H54 (cell line): ENCODE results near the gene DPF3.

Experiments used
- DNase-seq: peaks from one replicate; pipeline ENCODE4 v3.0.0; 2011; ENCODE audit warnings: low spot score, mixed read lengths; ENCODE audit not compliant: insufficient read length
- FAIRE-seq: peaks from 3 replicates; lab custom pipeline; 2011; peaks lifted over from hg19 to GRCh38; lab: Jason Lieb, UNC
- POLR2A ChIP-seq: IDR thresholded peaks from 2 replicates; pipeline ENCODE4 v1.6.1; 2011; ENCODE audit warnings: low read depth, mild to moderate bottlenecking, low read length

The DPF3 gene

DNA sequence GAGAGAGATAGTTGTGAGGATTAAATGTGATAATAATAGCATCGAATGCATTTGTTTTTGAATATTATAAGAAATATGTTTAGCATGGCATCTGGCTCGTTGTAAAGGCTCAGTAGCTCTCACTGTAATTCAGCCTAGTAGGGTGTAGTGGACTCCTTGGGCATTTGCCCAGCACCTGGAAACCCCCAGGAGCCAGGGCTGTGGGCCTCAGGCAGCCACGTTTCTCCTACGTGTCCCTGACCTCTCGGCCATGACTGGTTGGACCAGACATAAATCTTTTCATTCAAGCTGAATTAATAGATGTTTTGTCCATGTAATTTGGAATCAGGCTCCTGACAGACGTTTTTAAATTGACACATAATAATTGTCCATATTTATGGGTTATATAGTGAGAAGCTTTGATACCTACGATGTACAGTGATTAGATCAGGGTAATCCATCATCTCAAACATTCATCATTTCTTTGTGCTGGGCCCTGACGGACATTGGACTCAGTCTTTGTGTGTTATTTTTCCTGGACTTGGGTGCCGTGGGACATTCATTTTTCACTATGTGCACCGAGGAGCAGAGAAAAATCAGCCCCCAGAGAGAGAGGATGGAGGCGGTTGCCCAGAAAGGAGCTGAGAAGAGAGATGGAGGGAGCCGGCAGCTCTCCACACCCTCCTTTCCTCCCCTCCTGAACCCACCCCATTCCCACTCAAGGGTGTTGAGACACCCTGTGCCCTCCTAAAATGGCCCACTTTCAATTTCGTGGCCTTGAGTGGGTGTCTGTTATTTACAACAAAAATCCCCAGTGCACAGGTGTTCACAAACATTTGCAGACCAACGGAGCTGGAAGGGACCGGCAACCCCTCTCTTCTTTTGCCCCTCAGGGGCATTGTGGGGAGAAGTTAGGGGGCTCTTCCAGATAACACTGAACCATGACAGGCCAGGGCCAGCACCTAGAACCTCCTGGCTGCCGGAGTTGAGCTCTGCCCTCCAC is 296.4 kb downstream of the DPF3 start:
- no peak for DNase-seq
- TF ChIP-seq POLR2A, result no peak
- FAIRE-seq, result no peak

DNA sequence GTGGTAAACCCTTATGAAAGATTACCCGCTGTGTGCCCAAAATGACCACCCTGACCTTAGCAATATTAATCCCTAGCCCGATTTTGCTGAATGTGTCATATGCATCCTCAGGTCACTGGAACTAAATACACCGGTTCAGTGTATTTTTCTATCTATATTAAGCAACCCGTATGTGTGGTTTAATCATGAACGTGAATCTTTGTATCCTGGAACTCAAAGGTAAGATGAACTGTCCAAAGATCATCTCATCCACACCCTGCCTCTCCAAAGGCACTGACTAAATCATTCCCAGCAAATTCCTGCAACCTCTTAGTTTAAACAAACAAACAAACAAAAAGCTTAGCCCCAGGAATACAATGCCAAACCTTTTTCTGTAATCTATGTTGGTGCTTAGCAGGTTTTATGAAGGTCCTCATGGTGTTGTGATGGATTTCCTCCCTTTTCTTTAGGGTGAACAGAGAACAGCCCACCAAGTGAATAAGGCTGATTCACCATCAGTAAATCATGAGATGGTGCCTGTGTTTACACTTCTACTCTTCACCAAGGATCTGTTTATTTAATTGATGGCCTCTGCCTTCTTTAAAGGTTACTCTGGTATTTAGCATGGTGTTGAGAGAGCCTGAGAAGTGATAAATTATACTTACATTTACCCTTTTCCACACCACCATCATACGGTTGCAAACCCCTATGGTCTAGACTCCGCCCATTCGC is 298.6 kb downstream of the DPF3 start:
- TF ChIP-seq POLR2A, result no peak
- FAIRE-seq (no peak), DNase-seq (no peak)

DNA sequence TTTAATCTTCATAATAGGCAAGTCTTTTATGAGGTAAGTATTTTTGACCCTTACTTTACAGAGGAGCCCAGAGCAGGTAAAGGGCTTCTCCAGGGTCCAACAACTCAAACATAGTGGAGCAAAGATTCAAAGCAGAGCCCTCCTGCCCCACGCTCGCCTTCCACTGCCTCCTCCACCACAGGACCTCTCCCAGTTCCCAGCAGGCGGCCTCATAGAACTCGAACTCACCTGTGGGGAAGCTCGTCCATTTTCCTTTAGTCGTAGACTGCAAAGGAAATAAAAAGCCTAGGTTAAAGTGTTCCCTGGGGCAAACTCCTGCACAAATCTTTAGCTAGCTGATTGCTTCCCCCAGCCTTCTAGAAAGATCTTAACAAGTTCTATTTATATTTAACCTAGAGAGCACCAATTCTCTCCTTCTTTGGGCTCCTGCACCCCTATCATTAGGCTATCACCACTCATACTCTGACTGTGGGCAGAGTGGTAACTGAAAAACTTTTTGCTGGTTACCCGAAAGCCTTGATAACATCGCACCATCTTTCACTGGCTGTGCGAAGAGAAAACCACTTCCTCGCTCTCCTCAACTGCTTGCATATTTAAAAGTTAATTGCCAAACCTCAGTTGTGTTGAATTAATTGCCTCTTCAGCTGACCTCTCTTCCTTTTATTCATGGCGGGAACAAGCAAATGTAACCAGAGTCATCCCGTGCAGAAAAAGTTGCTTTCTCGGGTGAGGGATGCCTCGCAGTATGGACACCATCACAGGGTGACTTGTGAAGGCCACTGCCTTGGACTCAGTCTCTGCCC is 299.6 kb downstream of the DPF3 start:
- no peak for DNase-seq
- no peak for FAIRE-seq
- TF ChIP-seq POLR2A, result no peak

DNA sequence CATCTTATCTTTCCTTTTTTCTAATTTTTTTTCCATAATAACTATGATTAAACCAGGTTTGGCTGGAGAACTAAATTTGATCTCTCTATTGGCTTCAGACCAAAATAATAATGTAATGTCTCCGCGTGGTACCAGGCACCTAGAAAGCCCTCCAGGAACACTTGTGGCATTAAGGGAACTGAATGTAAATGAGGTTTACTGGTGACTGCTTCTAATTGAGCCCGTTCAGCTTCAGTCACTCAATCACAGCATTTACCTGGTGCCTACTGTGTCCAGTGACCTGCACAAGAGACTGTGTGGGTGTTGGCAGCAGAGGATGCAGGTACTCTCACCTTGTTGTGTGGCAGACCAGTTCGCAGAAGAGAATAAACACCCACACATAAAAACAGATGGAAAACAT is 302.5 kb downstream of the DPF3 start:
- no peak for TF ChIP-seq POLR2A
- DNase-seq (no peak), FAIRE-seq (no peak)

DNA sequence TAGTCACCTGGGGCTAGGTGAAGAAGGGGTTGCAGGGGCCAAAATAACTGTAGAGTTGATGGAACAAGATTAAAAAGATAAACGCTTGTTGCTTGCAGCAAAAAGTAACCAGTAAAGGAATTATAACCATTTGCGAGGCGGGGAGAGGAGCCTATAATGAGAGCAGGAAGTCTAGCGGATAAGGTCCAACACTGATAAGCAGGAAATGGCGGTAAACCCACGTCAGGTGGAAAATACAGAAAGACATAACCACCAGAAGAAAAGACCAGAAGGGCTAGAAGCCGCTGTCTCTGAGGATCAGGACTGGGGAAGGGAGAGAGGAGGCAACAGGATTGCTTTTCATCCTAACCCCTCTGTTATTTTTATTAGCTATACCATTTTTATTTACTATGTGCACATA is 303.3 kb downstream of the DPF3 start:
- DNase-seq (no peak), FAIRE-seq (no peak)
- no peak for TF ChIP-seq POLR2A

DNA sequence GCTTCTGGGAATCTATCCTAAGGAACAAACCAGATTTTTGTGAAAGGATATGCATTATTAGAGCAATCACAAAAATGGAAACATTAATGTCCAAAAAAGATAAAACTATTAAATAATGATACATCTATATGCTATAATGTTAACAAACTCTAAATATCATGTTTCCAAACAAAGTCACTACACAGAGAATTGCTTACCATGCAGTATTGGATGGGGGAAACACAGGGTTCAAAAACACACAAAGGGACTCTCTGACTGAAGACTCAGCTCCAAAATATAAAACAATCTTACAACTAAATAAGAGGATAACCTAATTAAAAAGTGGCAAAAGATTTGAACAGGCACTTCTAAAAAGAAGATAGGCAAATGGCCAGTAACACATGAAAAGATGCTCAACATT is 304.2 kb downstream of the DPF3 start:
- DNase-seq (no peak), FAIRE-seq (no peak)
- no peak for TF ChIP-seq POLR2A

DNA sequence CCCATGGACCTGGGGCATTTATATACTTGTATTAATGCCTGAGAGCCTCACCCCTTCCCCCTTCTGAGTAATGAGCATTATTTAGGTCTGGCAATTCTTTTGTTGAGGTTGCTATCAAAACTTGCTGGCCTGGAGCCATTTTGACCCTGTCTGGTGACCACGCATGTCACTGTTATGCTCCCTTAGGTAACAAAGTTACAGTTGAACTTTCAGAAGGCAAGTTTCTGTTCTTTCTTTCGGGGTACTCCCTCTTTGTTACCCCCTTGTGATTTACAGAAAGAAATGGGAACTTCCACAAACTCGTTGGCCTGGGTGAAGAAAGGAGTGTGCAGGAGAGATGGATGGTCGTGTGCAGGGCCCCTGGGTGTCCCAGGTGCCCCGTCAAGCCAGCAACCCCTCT is 305.4 kb downstream of the DPF3 start:
- no peak for DNase-seq
- TF ChIP-seq POLR2A, result no peak
- FAIRE-seq, result no peak

DNA sequence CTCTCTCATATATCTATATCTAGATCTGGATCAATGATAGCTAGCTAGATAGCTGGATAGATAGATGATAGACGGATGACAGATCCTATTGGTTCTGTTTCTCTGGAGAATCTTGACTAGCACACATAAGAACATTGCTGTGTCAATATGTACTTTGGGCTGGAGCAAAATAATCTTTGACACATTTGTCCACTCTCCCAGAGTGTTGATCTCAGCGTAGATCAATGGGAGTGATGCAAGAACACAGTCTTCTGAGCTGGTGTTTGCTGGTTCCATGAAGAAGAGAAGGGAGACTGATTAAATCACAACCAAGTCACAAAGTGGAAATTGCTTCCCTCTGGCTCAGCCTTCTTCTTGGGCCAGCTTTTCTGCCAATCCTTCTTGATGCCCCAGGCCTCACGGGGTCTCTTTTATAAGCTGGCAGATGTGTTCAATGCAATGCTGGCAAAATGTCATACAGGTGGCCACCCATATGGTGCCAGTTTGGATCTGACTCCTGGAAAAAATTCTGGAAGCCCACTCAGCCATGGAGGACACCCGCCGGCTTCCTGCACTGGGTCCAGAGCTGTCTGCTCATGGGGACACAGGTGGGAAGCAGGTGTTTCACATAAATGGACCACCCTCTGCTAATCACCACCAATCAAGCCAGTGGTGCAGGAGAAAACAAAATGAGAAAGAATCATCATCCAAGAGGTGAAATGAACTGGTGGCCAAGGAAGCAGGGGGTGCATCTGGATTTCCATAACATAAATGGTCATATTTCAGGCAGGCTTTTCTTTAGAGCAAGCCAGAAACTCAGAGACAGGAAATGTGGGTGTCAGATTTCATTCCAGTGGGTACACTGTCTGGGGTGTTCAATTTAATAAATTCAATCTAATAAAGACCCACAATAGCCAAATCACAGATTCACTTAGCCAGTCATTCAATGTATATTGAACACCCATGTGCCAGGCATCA is 310.3 kb downstream of the DPF3 start:
- no peak for TF ChIP-seq POLR2A
- FAIRE-seq (no peak), DNase-seq (no peak)

DNA sequence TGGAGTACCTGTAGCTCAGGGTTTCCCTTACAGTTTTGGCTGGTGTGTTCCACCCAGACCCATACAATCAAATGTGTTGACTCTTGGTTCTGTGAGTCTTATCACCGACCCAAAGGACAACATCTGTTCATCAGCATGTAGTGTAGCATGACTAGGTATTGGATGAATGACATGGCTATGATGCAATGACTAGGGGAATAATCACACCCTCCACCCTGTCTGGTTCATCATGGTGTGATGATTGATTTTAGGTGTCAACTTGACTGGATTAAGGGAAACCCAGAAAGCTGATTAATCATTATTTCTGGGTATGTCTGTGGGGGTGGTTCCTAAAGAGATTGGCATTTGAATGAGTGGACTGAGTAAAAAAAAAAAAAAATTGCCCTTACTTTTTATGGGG is 311.3 kb downstream of the DPF3 start:
- FAIRE-seq, result no peak
- no peak for TF ChIP-seq POLR2A
- no peak for DNase-seq

DNA sequence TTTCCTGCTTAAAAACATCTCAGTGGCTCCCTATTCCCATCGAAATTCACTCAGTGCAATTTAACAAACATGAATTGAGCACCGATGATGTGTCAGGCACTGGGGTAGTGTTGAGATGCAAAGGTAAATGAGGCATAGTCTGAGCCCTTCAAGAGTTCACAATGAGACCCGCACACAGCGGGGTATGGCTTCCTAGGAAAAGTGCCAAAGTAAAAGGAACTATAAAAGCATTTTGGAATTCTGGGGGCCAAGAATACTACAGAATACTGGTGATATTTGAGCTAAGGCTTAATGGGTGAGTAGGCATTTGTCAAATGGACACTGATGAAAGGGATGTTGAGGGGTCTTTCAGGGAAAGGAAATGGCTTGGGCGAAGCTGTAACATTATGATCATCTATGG is 315.4 kb downstream of the DPF3 start:
- FAIRE-seq (no peak), DNase-seq (no peak)
- no peak for TF ChIP-seq POLR2A

DNA sequence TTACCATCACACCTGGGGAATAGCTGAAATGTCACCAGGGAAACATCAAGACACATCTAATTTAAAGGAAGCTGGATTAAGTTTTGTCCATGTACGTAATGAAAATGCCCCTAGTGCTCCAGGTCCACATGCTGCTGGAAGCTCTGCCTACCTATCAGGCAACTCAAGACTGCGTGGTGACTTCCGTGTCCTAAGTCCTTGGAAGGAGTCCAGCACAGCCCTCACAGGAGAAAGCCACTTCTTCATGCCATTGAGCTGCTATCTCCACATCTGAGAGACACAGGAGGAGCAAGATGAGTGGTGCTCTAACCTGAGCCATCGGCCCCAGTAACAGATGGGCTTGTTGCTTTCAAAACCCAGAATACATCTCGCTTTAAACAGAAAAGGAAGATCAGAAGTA is 316.4 kb downstream of the DPF3 start:
- no peak for TF ChIP-seq POLR2A
- FAIRE-seq (no peak), DNase-seq (no peak)

DNA sequence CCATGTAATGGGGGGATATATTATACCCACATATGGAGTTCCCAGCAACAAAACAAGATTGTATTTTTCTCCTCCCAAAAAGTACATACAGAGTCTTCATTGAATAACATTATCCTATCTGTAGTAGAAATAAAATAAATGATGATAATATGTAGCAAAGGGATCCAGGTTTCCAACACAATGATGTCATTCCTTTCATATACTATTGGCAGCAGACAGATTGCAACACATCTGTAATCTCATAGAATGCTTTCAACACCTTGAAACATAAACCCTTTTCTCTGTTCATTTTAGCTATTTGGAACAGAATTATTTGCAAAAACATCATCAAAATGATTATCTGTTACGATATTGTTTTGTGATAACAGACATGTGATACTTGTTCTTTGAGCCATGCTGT is 317.6 kb downstream of the DPF3 start:
- FAIRE-seq (no peak), DNase-seq (no peak)
- no peak for TF ChIP-seq POLR2A

DNA sequence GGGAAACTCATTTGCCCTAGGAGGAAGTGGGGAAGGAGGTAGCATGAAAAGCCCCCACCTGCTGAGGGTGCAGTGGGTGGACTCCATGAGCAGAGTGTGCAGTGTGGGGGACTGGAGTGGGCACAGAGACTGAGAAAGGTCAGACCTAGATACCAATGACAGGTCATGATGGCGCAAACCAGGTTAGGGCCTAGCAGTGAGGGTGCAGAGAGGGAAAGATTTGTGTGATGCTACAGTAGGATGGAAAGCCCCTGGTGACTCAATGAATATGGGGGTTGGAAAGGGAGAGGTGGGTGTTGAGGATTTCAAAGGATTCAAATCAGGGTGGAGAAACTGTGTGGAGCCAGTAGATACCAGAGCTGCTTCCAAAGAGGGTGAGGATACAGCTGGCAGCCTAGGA is 319.2 kb downstream of the DPF3 start:
- no peak for TF ChIP-seq POLR2A
- FAIRE-seq (no peak), DNase-seq (no peak)
